Subcutaneous abdominal adipose tissue (tissue), 5 donors: ENCODE data around the gene COL8A2.
A peak's percentile ranks its signal among the peaks of the same experiment; 100 is the strongest.

Experiments used
- H3K27ac ChIP-seq: one replicate; pipeline ENCODE4 v1.7.0; 2013; ENCODE audit warnings: low read depth, mild to moderate bottlenecking, inconsistent platforms, low read length, moderate library complexity
- H3K27me3 ChIP-seq, 5 donors: one replicate each; pipeline ENCODE4 v1.7.0; 2013; ENCODE audit warnings: low read length in 5 of 5, inconsistent platforms in 1 of 5; ENCODE audit not compliant: control insufficient read depth in 5 of 5, insufficient read depth in 4 of 5
- H3K36me3 ChIP-seq, 5 donors: one replicate each; pipeline ENCODE4 v1.7.0; 2013; ENCODE audit warnings: low read length in 5 of 5; ENCODE audit not compliant: control insufficient read depth in 5 of 5, insufficient read depth in 5 of 5
- H3K4me1 ChIP-seq, 5 donors: one replicate each; pipeline ENCODE4 v1.7.0; 2013; ENCODE audit warnings: low read length in 5 of 5, mild to moderate bottlenecking in 3 of 5, moderate library complexity in 1 of 5; ENCODE audit not compliant: control insufficient read depth in 5 of 5, insufficient read depth in 5 of 5
- H3K4me3 ChIP-seq, 5 donors: one replicate each; pipeline ENCODE4 v1.7.0; 2013; ENCODE audit warnings: low read length in 5 of 5, low read depth in 1 of 5
- H3K9ac ChIP-seq, 5 donors: one replicate each; pipeline ENCODE4 v1.7.0; 2013; ENCODE audit warnings: low read length in 5 of 5, mild to moderate bottlenecking in 4 of 5, moderate library complexity in 3 of 5
- H3K9me3 ChIP-seq, 5 donors: one replicate each; pipeline ENCODE4 v1.7.0; 2013; ENCODE audit warnings: low read length in 5 of 5; ENCODE audit not compliant: control insufficient read depth in 5 of 5
- donor health status: healthy.
- donor health status: healthy.
- donor health status: healthy.
- donor health status: healthy.
- donor health status: healthy.

Gene COL8A2

GRCh38 chr1:36116901-36117300 is 8.1 kb downstream of the COL8A2 start:
- Histone ChIP-seq H3K4me3 (no peak overlapping the region), H3K27ac (no peak overlapping the region), H3K9me3 (no peaks in the 10 kb centered on the region), H3K9ac (peak overlapping the region in 1 of 5 donors; percentile 11), H3K36me3 (no peaks in the 10 kb centered on the region), H3K27me3 (peaks cover 0 to 7% (median 2%) of the 10 kb centered on the region in 5 donors), H3K4me1 (peaks cover 0 to 23% (median 6%) of the 10 kb centered on the region in 5 donors)

GRCh38 chr1:36115931-36116330 is 9.1 kb downstream of the COL8A2 start:
- Histone ChIP-seq H3K9ac (no peak overlapping the region), H3K9me3 (no peaks in the 10 kb centered on the region), H3K36me3 (no peaks in the 10 kb centered on the region), H3K4me3 (no peak overlapping the region), H3K4me1 (peaks cover 0 to 23% (median 6%) of the 10 kb centered on the region in 5 donors), H3K27ac (no peak overlapping the region), H3K27me3 (peaks cover 0 to 7% (median 2%) of the 10 kb centered on the region in 5 donors)

DNA sequence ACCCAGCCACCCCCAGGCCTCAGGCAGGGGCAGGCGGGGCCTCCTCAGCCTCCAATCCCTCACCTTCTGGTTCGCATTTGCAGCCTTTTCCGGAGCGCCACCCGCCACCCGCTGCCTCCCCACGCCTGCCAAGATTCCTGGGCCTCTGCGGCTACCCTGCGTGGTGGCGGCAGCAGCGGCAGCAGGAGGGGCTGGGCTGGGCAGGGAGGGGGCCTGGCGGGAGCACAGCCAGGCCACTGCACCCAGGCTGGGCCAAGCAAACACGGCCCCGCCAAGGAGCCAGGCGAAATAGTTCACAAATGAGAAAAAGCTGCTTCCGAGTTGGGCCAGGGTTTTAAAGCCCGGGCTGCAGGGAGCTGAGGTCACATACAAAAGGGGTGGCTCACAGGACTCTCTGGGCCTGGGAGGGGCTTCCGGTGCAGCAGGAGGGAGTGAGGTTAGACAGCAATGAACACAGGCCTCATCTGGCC is 9.8 kb downstream of the COL8A2 start:
- peak overlapping the region in 3 of 5 donors; percentile 4 to 22 (median 16) for H3K4me3 ChIP-seq
- no peaks in the 10 kb centered on the region for H3K9me3 ChIP-seq
- no peaks in the 10 kb centered on the region for H3K36me3 ChIP-seq
- no peak overlapping the region for H3K27ac ChIP-seq
- H3K9ac ChIP-seq, result peak overlapping the region in 1 of 5 donors; percentile 25
- H3K27me3 ChIP-seq, result peaks cover 0 to 7% (median 2%) of the 10 kb centered on the region in 5 donors
- H3K4me1 ChIP-seq, result peaks cover 0 to 23% (median 6%) of the 10 kb centered on the region in 5 donors

- peaks cover 0 to 7% (median 2%) of the 10 kb centered on the region in 5 donors for H3K27me3 ChIP-seq
- H3K9me3 ChIP-seq, result no peaks in the 10 kb centered on the region
- no peak overlapping the region for H3K9ac ChIP-seq
- H3K27ac ChIP-seq, result no peak overlapping the region
- H3K4me3 ChIP-seq, result no peak overlapping the region
- no peaks in the 10 kb centered on the region for H3K36me3 ChIP-seq
- H3K4me1 ChIP-seq, result peaks cover 0 to 20% (median 6%) of the 10 kb centered on the region in 5 donors
Observed at GRCh38 chr1:36114371-36114770, 10.7 kb downstream of the COL8A2 start.

GRCh38 chr1:36112823-36113222 is 12.2 kb downstream of the COL8A2 start:
- no peak overlapping the region for H3K27ac ChIP-seq
- peaks cover 0 to 19% (median 6%) of the 10 kb centered on the region in 5 donors for H3K4me1 ChIP-seq
- no peaks in the 10 kb centered on the region for H3K36me3 ChIP-seq
- H3K9me3 ChIP-seq, result no peaks in the 10 kb centered on the region
- no peak overlapping the region for H3K9ac ChIP-seq
- peaks cover 0 to 5% (median 0%) of the 10 kb centered on the region in 5 donors for H3K27me3 ChIP-seq
- H3K4me3 ChIP-seq, result no peak overlapping the region

GRCh38 chr1:36111151-36111550 is 13.9 kb downstream of the COL8A2 start:
- Histone ChIP-seq H3K4me1 (peaks cover 0 to 14% (median 6%) of the 10 kb centered on the region in 5 donors), H3K9ac (no peak overlapping the region), H3K9me3 (no peaks in the 10 kb centered on the region), H3K4me3 (no peak overlapping the region), H3K27me3 (peaks cover 0 to 6% (median 0%) of the 10 kb centered on the region in 5 donors), H3K27ac (no peak overlapping the region), H3K36me3 (no peaks in the 10 kb centered on the region)

DNA sequence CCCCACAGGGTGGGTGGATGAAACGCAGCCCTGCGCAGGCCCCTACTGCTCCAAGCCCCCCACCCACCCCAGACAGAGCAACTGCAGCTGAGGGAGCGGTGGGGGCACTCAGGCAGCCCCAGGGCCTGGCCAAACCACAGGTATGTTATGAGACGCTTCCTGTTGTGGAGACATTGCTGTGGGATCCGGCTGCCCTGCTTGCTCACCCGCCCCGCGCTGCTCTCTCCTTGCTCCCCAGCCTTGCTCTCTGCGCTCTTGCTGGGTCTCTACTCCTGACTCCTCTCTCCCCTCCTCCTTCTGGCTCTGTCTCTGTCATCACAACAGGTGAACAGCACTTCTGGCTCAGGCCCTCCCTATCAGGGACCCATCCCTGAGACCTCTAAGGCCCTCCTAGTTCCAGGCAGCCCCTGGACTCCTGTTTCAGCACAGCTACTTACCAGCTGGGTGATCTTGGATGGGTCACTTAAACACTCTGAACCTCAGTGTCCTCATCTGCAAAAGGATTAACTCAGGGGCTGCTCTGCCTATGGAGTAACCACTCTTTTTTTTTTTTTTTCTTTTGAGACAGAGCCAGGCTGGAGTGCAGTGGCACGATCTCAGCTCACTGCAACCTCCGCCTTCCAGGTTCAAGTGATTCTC is 15.9 kb downstream of the COL8A2 start:
- peaks cover 0 to 6% (median 0%) of the 10 kb centered on the region in 5 donors for H3K27me3 ChIP-seq
- H3K4me1 ChIP-seq, result no peaks in the 10 kb centered on the region
- H3K36me3 ChIP-seq, result no peaks in the 10 kb centered on the region
- no peak overlapping the region for H3K9ac ChIP-seq
- H3K27ac ChIP-seq, result no peak overlapping the region
- no peak overlapping the region for H3K4me3 ChIP-seq
- no peaks in the 10 kb centered on the region for H3K9me3 ChIP-seq

DNA sequence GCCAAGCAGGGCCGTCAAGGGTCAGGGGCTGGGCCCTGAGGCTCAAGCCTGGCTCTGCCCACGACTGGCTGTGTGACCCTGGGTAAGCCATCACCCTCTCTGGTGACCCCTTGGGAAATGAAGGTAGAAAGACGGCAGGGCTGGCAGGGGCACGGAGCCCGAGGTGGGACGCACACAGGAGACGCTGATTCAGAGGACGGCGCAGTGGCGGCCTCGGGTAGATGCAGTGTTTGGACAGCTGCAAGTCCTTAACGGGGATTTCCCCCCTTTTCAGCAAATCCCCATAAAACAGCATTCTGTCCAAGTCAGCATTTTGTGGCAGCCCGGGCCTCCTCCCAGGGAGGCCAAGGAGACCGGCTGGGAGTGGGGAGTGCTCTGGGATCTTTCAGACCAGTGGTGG is 16.7 kb downstream of the COL8A2 start:
- Histone ChIP-seq H3K4me3 (no peak overlapping the region), H3K4me1 (no peaks in the 10 kb centered on the region), H3K27me3 (peaks cover 0 to 4% (median 0%) of the 10 kb centered on the region in 5 donors), H3K9me3 (no peaks in the 10 kb centered on the region), H3K36me3 (no peaks in the 10 kb centered on the region), H3K9ac (no peak overlapping the region), H3K27ac (no peak overlapping the region)

GRCh38 chr1:36107394-36107793 is 17.6 kb downstream of the COL8A2 start:
- no peak overlapping the region for H3K9ac ChIP-seq
- H3K27ac ChIP-seq, result no peak overlapping the region

GRCh38 chr1:36106269-36106668 is 18.8 kb downstream of the COL8A2 start:
- no peak overlapping the region for H3K27ac ChIP-seq
- H3K4me1 ChIP-seq, result no peaks in the 10 kb centered on the region
- no peaks in the 10 kb centered on the region for H3K36me3 ChIP-seq
- no peak overlapping the region for H3K9ac ChIP-seq
- no peak overlapping the region for H3K4me3 ChIP-seq
- no peaks in the 10 kb centered on the region for H3K9me3 ChIP-seq
- peaks cover 0 to 4% (median 0%) of the 10 kb centered on the region in 5 donors for H3K27me3 ChIP-seq

More at GRCh38 chr1:36107394-36107793, 17.6 kb downstream of the COL8A2 start:
- H3K4me1 ChIP-seq, result no peaks in the 10 kb centered on the region
- peaks cover 0 to 4% (median 0%) of the 10 kb centered on the region in 5 donors for H3K27me3 ChIP-seq
- H3K9me3 ChIP-seq, result no peaks in the 10 kb centered on the region
- H3K4me3 ChIP-seq, result no peak overlapping the region
- H3K36me3 ChIP-seq, result no peaks in the 10 kb centered on the region
